ENCODE measurements around the gene P4HA1. TPM values are rescaled to one million over a fixed set of nuclear protein-coding genes. Genes with fewer than 3 reads are reported as not detected.
"Not testable (repeated sequence)": the region's sequence is repeated elsewhere in the genome, so short reads cannot be mapped to it uniquely, and the experiment has no call there.

Gene P4HA1
- total RNA-seq, 1 donor from 2014 or later, result 75.0 TPM

- DNase-seq (no peak), ATAC-seq (no peak)
- intact Hi-C loops (cut with micrococcal nuclease), result no loop called here
These were observed 38.5 kb downstream of the P4HA1 start for GRCh38 chr10:73058057-73058591.

GRCh38 chr10:73054286-73054685 lies 42.4 kb downstream of the P4HA1 start:
- intact Hi-C loops (cut with micrococcal nuclease), result no loop called here
- peak; percentile 27 for ATAC-seq
- DNase-seq, result no peak

GRCh38 chr10:73053275-73053674 lies 43.4 kb downstream of the P4HA1 start:
- DNase-seq (no peak), ATAC-seq (no peak)
- intact Hi-C loops (cut with micrococcal nuclease), result no loop called here

- ATAC-seq, result peak; percentile 30
- DNase-seq, result no peak
- intact Hi-C loops (cut with micrococcal nuclease), result no loop called here
These were observed 52.0 kb downstream of the P4HA1 start for GRCh38 chr10:73044378-73045285.

- intact Hi-C loops (cut with micrococcal nuclease), result no loop called here
- no peak for DNase-seq
- no peak for ATAC-seq
These were observed 52.8 kb downstream of the P4HA1 start for GRCh38 chr10:73043766-73044377.

GRCh38 chr10:73043319-73043718 lies 53.3 kb downstream of the P4HA1 start:
- intact Hi-C loops (cut with micrococcal nuclease), result no loop called here
- ATAC-seq, result no peak
- DNase-seq, result no peak

GRCh38 chr10:73042130-73042529 lies 54.5 kb downstream of the P4HA1 start:
- intact Hi-C loops (cut with micrococcal nuclease), result no loop called here
- ATAC-seq (no peak), DNase-seq (no peak)

GRCh38 chr10:73039635-73040034 lies 57.0 kb downstream of the P4HA1 start:
- DNase-seq (no peak), ATAC-seq (peak; percentile 79)
- intact Hi-C loops (cut with micrococcal nuclease), result no loop called here

GRCh38 chr10:73036285-73036684 lies 60.4 kb downstream of the P4HA1 start:
- ATAC-seq; DNase-seq; intact Hi-C loops (cut with micrococcal nuclease): not testable (repeated sequence)

GRCh38 chr10:73032536-73032935 lies 64.1 kb downstream of the P4HA1 start:
- intact Hi-C loops (cut with micrococcal nuclease), result no loop called here
- ATAC-seq, result no peak
- no peak for DNase-seq

GRCh38 chr10:73026623-73027022 lies 70.0 kb downstream of the P4HA1 start:
- ATAC-seq; intact Hi-C loops (cut with micrococcal nuclease); DNase-seq: not testable (repeated sequence)

- ATAC-seq; intact Hi-C loops (cut with micrococcal nuclease); DNase-seq: not testable (repeated sequence)
These were observed 73.1 kb downstream of the P4HA1 start for GRCh38 chr10:73023455-73024070.

GRCh38 chr10:73022961-73023360 lies 73.7 kb downstream of the P4HA1 start:
- ATAC-seq; intact Hi-C loops (cut with micrococcal nuclease); DNase-seq: not testable (repeated sequence)

- intact Hi-C loops (cut with micrococcal nuclease); DNase-seq: not testable (repeated sequence)
- ATAC-seq, result peak; percentile 7
These were observed 75.0 kb downstream of the P4HA1 start for GRCh38 chr10:73021538-73022164.

- no peak for DNase-seq
- peak; percentile 42 for ATAC-seq
- intact Hi-C loops (cut with micrococcal nuclease), result no loop called here
These were observed 75.6 kb downstream of the P4HA1 start for GRCh38 chr10:73021050-73021449.

GRCh38 chr10:73019100-73019499 lies 77.6 kb downstream of the P4HA1 start:
- intact Hi-C loops (cut with micrococcal nuclease), result loop anchor here (10.0 kb wide), 1 partner anchor 46 kb away; no protein-coding TSS in a partner anchor
- no peak for DNase-seq
- ATAC-seq, result no peak

- DNase-seq (no peak), ATAC-seq (peak; percentile 28)
- intact Hi-C loops (cut with micrococcal nuclease), result loop anchor here (10.0 kb wide), 1 partner anchor 46 kb away; no protein-coding TSS in a partner anchor
These were observed 78.0 kb downstream of the P4HA1 start for GRCh38 chr10:73018632-73019031.

GRCh38 chr10:73017955-73018480 lies 78.6 kb downstream of the P4HA1 start:
- intact Hi-C loops (cut with micrococcal nuclease), result loop anchor here (10.0 kb wide), 1 partner anchor 47 kb away; no protein-coding TSS in a partner anchor
- ATAC-seq, result peak; percentile 82
- DNase-seq, result peak; percentile 55

- intact Hi-C loops (cut with micrococcal nuclease), result loop anchor here (10.0 kb wide), 1 partner anchor 49 kb away; no protein-coding TSS in a partner anchor
- DNase-seq, result no peak
These were observed 80.9 kb downstream of the P4HA1 start for GRCh38 chr10:73015779-73016178.

More at GRCh38 chr10:73015779-73016178, 80.9 kb downstream of the P4HA1 start:
- ATAC-seq, result no peak

Data from left ventricle myocardium superior (tissue), 1 donor.